ENCODE measurements around the gene DTX4. TPM values are rescaled to one million over a fixed set of nuclear protein-coding genes. Genes with fewer than 3 reads are reported as not detected.

Gene DTX4
- total and polyA plus RNA-seq, 2 experiments from 2014 or later: 15.4 to 27.5 TPM

- H3K9me3 ChIP-seq (ENCODE audit: low read depth): no peaks in the 10 kb centered on the region
- WGBS (ENCODE audit: low lambda C conversion rate, missing lambda C conversion rate): 85% methylated on average over 4 of the region's 4 CpGs
- TF ChIP-seq EZH2 (IDR thresholded peaks at IDR 0.05; ENCODE audit: borderline replicate concordance) (no peak), EZH2phosphoT487 (IDR thresholded peaks at IDR 0.05; ENCODE audit: low read depth, severe bottlenecking, unreplicated experiment) (no peak), CTCF (IDR thresholded peaks at IDR 0.05; ENCODE audit: poor library complexity) (no peak)
- H3K4me1 ChIP-seq (ENCODE audit: insufficient read depth): no peaks in the 10 kb centered on the region
- no peaks in the 10 kb centered on the region for H3K79me2 ChIP-seq
- no peak overlapping the region for H3K4me3 ChIP-seq
- H3K27me3 ChIP-seq: no peaks in the 10 kb centered on the region
- no peaks in the 10 kb centered on the region for H4K20me1 ChIP-seq (ENCODE audit: insufficient read depth, poor library complexity, severe bottlenecking)
- no peak overlapping the region for H3K27ac ChIP-seq
- H3K4me2 ChIP-seq: no peak overlapping the region
- H3K36me3 ChIP-seq (replicated peaks; ENCODE audit: insufficient read depth, low read depth): no peaks in the 10 kb centered on the region
- DNase-seq (ENCODE audit: low spot score): no peak
- H3K9me2 ChIP-seq (replicated peaks; ENCODE audit: insufficient read depth): no peaks in the 10 kb centered on the region
- H2AFZ ChIP-seq: no peak overlapping the region
These were observed 47.9 kb downstream of the DTX4 start for GRCh38 chr11:59219836-59220235.

GRCh38 chr11:59221441-59221840 is 49.5 kb downstream of the DTX4 start:
- no peak for TF ChIP-seq EZH2 (IDR thresholded peaks at IDR 0.05; ENCODE audit: borderline replicate concordance)
- no peak for TF ChIP-seq EZH2phosphoT487 (IDR thresholded peaks at IDR 0.05; ENCODE audit: low read depth, severe bottlenecking, unreplicated experiment)
- Histone ChIP-seq H3K4me3 (no peak overlapping the region), H3K36me3 (replicated peaks; ENCODE audit: insufficient read depth, low read depth) (no peaks in the 10 kb centered on the region), H3K9me3 (ENCODE audit: low read depth) (no peaks in the 10 kb centered on the region), H3K9me2 (replicated peaks; ENCODE audit: insufficient read depth) (no peaks in the 10 kb centered on the region), H3K79me2 (no peaks in the 10 kb centered on the region), H3K4me2 (no peak overlapping the region), H4K20me1 (ENCODE audit: insufficient read depth, poor library complexity, severe bottlenecking) (no peaks in the 10 kb centered on the region), H2AFZ (no peak overlapping the region), H3K4me1 (ENCODE audit: insufficient read depth) (no peaks in the 10 kb centered on the region), H3K27ac (no peak overlapping the region), H3K27me3 (no peaks in the 10 kb centered on the region)
- 62% methylated on average over 4 of the region's 4 CpGs for WGBS (ENCODE audit: low lambda C conversion rate, missing lambda C conversion rate)
- DNase-seq (ENCODE audit: low spot score): no peak

GRCh38 chr11:59222464-59223060 is 50.6 kb downstream of the DTX4 start:
- H2AFZ ChIP-seq: no peak overlapping the region
- no peaks in the 10 kb centered on the region for H3K9me2 ChIP-seq (replicated peaks; ENCODE audit: insufficient read depth)
- TF ChIP-seq EZH2 (IDR thresholded peaks at IDR 0.05; ENCODE audit: borderline replicate concordance): no peak
- TF ChIP-seq EZH2phosphoT487 (IDR thresholded peaks at IDR 0.05; ENCODE audit: low read depth, severe bottlenecking, unreplicated experiment): no peak
- no peak for TF ChIP-seq CTCF (IDR thresholded peaks at IDR 0.05; ENCODE audit: poor library complexity)
- H3K79me2 ChIP-seq: no peaks in the 10 kb centered on the region
- no peaks in the 10 kb centered on the region for H3K4me1 ChIP-seq (ENCODE audit: insufficient read depth)
- H3K27ac ChIP-seq: no peak overlapping the region
- no peak for DNase-seq (ENCODE audit: low spot score)
- no peaks in the 10 kb centered on the region for H3K36me3 ChIP-seq (replicated peaks; ENCODE audit: insufficient read depth, low read depth)
- no peak overlapping the region for H3K4me3 ChIP-seq
- 75% methylated on average over 2 of the region's 2 CpGs for WGBS (ENCODE audit: low lambda C conversion rate, missing lambda C conversion rate)
- H4K20me1 ChIP-seq (ENCODE audit: insufficient read depth, poor library complexity, severe bottlenecking): no peaks in the 10 kb centered on the region
- H3K4me2 ChIP-seq: no peak overlapping the region
- no peaks in the 10 kb centered on the region for H3K27me3 ChIP-seq
- no peaks in the 10 kb centered on the region for H3K9me3 ChIP-seq (ENCODE audit: low read depth)

GRCh38 chr11:59223177-59223576 is 51.2 kb downstream of the DTX4 start:
- H3K4me3 ChIP-seq: no peak overlapping the region
- no peaks in the 10 kb centered on the region for H3K27me3 ChIP-seq
- no peaks in the 10 kb centered on the region for H4K20me1 ChIP-seq (ENCODE audit: insufficient read depth, poor library complexity, severe bottlenecking)
- no peak overlapping the region for H3K4me2 ChIP-seq
- no peaks in the 10 kb centered on the region for H3K9me3 ChIP-seq (ENCODE audit: low read depth)
- H3K4me1 ChIP-seq (ENCODE audit: insufficient read depth): no peaks in the 10 kb centered on the region
- no peaks in the 10 kb centered on the region for H3K9me2 ChIP-seq (replicated peaks; ENCODE audit: insufficient read depth)
- H3K79me2 ChIP-seq: no peaks in the 10 kb centered on the region
- 100% methylated on average over 1 of the region's 1 CpG for WGBS (ENCODE audit: low lambda C conversion rate, missing lambda C conversion rate)
- H3K36me3 ChIP-seq (replicated peaks; ENCODE audit: insufficient read depth, low read depth): no peaks in the 10 kb centered on the region
- TF ChIP-seq CTCF (IDR thresholded peaks at IDR 0.05; ENCODE audit: poor library complexity) (no peak), EZH2phosphoT487 (IDR thresholded peaks at IDR 0.05; ENCODE audit: low read depth, severe bottlenecking, unreplicated experiment) (no peak), EZH2 (IDR thresholded peaks at IDR 0.05; ENCODE audit: borderline replicate concordance) (no peak)
- no peak overlapping the region for H3K27ac ChIP-seq
- H2AFZ ChIP-seq: no peak overlapping the region
- DNase-seq (ENCODE audit: low spot score): no peak
